NCI-H1105 (cell line): ENCODE results near the gene ALDH18A1.
"Not testable (repeated sequence)": the region's sequence is repeated elsewhere in the genome, so short reads cannot be mapped to it uniquely, and the experiment has no call there.

Source experiments
- DNase-seq: peaks from one replicate; lab custom pipeline; 2025; lab: John Stamatoyannopoulos, UW

Gene ALDH18A1

DNA sequence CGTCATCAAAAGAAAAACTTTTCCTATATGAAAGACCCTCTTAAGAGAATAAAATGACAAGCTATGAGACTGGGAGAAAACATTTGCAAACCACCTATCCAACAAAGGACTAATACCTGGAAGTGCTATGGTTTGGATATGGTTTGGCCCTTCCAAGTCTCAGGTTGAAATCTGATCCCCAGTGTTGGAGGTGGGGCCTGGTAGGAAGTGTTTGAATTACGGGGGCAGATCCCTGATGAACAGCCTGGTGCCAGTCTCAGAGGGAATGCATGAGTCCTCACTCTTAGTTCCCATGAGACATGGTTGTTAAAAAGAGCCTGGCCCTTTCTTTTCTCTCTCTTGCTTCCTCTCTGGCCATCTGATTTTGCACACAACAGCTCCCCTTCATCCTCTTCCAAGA is 6.3 kb downstream of the ALDH18A1 start:
- no peak for DNase-seq

GRCh38 chr10:95648138-95648537 is 8.4 kb downstream of the ALDH18A1 start:
- DNase-seq = no peak

- DNase-seq = no peak
These were observed 10.4 kb downstream of the ALDH18A1 start for GRCh38 chr10:95646160-95646559.

DNA sequence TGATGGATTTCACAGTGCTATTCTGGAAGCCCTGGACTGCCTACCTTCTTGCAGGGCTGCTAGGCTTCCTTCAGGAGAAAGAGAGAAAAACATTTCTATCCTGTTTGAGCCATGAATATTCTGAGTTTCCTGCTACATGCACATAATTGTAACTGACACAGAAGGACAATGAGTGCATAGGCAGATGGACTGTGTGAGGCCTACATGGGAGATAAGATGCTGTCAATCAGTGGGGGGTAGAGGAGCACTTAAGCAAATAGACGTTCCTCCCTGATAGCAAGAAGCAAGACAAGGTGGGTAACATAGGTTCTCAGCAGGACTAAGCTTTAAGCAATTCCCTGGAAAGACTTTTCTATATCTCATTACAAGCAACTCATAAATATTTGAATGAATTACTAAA is 11.6 kb downstream of the ALDH18A1 start:
- no peak for DNase-seq

GRCh38 chr10:95640891-95641315 is 15.6 kb downstream of the ALDH18A1 start:
- no peak for DNase-seq

GRCh38 chr10:95637911-95638310 is 18.6 kb downstream of the ALDH18A1 start:
- DNase-seq = no peak

DNA sequence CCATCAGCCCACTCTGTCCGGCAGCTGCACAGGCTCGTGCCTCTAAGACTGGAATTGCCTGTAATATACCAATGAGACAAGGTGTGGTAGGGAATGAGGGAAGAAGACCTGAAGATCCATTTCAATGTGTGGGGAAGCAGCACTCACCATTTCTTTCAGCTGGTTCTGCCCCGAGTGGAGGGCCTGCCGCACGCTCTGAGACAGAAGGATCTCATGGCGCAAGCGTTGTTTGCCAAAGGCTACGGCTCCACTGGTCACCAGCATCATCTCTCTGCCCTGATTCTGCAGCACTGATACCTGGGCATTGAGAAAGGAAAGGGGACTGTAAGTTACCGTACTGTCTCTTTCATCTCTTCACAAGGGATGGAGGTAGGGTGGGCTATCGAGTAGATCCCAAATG is 19.4 kb downstream of the ALDH18A1 start:
- DNase-seq = no peak

- DNase-seq = no peak
These were observed 21.2 kb downstream of the ALDH18A1 start for GRCh38 chr10:95635319-95635733.

DNA sequence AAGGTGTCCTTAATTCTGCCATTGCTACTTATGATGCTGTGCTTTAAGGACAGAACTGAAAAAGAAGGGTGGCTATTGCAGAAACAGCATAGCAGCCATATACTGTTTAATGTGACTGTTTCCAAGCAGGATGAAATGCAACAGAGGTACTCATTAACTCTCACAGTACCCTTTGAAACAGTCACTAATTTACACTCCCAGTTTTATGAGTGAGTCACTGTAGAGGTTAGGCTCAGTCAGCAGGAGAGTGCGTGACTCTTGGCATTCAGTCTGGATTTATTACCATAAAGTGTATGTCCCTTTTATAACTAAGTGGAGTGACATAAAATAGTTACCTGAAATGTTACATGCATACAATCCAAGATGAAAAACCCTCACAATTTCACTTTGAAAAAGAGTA is 27.7 kb downstream of the ALDH18A1 start:
- no peak for DNase-seq

- DNase-seq = no peak
These were observed 30.0 kb downstream of the ALDH18A1 start for GRCh38 chr10:95626500-95626899.

DNA sequence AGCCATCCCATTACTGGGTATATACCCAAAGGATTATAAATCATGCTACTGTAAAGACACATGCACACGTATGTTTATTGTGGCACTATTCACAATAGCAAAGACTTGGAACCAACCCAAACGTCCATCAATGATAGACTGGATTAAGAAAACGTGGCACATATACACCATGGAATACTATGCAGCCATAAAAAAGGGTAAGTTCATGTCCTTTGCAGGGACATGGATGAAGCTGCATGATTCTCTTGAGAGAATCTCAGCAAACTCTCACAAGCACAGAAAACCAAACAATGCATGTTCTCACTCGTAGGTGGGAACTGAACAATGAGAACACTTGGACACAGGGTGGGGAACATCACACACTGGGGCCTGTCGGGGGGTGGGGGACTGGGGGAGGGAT is 36.1 kb downstream of the ALDH18A1 start:
- DNase-seq = not testable (repeated sequence)

DNA sequence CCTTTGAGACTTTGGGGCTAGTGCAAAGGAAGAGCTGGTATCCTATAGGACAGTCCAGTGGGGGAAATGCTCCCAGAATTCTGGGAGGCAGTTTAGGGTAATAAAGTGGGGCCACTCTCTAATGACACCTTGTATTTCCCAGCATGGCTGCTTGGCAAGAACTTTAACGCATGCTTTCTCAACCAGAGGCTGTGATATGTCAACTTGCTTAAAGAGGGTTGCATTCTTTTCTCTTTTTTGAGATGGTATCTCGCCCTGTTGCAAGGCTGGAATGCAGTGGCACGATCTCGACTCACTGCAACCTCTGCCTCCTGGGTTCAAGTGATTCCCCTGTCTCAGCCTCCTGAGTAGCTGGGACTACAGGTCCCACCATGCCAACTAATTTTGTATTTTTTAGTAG is 38.4 kb downstream of the ALDH18A1 start:
- no peak for DNase-seq

DNA sequence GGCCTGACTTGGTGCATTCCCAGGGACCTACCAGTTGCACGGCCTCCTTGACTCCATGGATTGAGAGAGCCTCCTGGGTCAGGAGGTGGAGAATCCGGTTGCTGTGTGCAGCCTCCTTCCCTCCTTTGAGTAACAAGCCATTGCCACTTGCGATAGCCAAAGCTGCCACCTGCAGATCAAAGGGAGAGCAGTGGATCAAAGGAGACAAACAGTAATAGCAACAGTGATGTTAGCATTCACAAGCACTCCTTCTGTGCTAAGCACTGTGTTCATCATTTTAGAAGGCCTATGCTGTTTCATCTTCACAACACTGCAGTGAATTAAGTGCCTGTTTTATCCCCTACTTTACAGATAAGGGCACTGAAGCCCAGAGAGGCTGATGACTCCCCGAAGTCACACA is 40.1 kb downstream of the ALDH18A1 start:
- no peak for DNase-seq

DNA sequence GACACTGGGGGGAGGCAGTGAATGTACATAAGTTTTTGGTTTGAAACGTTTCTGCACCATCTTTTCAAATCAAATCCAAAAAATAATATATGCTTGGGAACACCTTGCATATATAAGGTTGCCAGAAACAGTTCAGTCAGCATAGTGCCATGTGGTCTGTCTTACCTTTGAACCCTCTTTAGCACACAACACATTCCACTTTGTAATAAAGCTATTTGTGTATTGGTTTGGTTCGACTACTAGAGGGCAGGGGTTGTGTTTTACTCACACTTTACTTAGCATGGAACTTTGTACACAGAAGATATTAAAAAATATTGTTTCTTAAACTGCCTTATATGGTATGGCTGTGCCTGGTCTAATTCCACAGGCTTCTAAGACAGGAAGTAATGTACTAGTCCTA is 43.2 kb downstream of the ALDH18A1 start:
- DNase-seq = no peak

DNA sequence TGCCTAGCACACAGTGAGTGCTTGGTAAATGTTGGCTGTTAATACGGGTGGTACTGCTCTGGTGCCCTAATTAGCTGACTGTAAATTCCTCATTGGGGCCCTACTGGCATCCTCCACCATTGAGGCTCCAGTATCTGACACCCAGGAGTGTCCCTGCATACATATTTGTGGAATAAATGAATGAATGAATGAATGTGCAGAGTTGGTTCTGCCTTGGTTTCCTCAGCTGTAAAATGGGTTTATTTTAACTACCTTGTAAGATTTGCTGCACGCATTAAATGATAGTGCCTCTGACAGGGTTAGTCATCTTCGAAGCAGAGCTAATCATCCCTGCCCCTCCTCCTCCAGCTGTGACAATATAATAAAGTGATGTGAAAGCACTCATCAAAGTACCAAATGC is 45.8 kb downstream of the ALDH18A1 start:
- no peak for DNase-seq

- DNase-seq = no peak
These were observed 49.6 kb downstream of the ALDH18A1 start for GRCh38 chr10:95606922-95607321.

DNA sequence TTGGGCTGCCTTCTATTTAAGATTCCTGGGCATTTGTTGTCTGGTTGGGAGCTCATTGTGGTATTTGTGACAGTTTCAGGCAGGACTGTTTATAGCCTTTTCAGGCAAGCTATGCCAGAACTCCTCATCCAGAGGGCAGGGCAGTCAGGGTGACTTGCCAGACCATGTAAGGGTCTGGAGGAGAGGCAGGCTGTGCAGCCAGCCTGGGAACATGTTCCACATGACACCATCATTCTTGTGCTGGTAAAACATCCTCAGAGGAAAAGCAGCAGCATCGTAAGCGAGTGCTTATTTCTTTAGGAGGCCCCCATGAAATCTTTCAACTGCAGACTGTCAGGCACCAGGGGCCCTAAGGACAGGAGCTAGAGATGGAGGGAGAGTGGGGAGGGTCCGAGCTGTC is 51.3 kb downstream of the ALDH18A1 start:
- DNase-seq = no peak

DNA sequence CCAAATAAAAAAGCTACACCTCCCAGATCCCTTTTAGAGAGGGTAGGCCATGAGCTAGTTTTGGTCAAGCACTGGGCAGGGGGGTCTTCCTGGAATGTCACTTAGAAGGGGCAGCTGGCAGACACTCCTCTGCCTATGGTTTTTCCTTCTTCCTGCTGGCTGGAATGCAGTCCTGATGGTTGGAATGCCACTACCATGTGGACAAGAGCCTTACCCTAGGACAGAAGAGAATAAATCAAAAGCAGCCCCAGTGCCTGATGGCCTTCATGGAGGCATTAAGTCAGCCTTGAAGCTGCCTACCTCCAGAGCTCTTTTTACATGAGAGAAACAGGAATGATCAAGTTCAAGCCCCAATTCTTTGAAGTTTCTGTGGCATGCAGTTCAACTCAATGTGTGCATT is 51.9 kb downstream of the ALDH18A1 start:
- no peak for DNase-seq

GRCh38 chr10:95602382-95602781 is 54.1 kb downstream of the ALDH18A1 start:
- DNase-seq = no peak

- DNase-seq = peak; percentile 57
These were observed 55.3 kb downstream of the ALDH18A1 start for GRCh38 chr10:95601116-95601719.

GRCh38 chr10:95600158-95600557 is 56.4 kb downstream of the ALDH18A1 start:
- no peak for DNase-seq

DNA sequence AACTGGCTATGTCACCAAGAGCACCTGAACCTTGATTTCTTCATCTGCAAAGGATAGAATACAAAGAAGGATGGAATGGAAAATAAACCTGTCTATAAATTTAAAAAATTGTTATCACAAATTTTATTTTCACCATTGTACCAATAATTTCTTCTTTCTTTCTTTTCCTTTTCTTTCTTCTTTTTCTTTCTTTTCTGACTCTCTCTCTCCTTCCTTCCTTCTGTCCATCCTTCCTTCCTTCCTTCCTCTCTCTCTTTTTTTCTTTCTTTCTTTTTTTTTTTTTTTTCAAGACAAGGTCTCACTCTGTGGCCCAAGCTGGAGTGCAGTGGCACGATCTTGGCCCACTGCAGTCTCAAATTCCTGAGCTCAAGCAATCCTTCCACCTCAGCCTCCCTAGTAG is 58.7 kb downstream of the ALDH18A1 start:
- DNase-seq = no peak

DNA sequence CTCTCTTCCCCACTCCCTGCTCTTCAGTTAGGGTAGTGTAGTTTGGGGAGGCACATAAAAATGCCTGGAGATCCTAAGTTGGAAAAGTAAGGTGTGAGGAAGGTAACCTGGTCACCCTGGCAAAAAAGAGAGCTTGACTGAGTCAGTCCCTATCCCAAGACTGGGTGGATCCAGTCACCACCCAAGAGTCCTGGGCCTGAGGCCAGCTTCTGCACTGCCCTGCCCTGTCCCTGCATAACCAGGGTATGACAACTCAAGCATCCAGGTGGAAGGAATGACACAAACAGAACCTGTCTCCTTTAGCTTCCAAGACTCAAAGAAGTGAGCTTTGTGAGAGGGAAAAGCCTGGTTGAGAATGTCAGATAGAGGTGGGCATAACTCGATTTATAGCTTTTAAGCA is 68.5 kb downstream of the ALDH18A1 start:
- no peak for DNase-seq

DNA sequence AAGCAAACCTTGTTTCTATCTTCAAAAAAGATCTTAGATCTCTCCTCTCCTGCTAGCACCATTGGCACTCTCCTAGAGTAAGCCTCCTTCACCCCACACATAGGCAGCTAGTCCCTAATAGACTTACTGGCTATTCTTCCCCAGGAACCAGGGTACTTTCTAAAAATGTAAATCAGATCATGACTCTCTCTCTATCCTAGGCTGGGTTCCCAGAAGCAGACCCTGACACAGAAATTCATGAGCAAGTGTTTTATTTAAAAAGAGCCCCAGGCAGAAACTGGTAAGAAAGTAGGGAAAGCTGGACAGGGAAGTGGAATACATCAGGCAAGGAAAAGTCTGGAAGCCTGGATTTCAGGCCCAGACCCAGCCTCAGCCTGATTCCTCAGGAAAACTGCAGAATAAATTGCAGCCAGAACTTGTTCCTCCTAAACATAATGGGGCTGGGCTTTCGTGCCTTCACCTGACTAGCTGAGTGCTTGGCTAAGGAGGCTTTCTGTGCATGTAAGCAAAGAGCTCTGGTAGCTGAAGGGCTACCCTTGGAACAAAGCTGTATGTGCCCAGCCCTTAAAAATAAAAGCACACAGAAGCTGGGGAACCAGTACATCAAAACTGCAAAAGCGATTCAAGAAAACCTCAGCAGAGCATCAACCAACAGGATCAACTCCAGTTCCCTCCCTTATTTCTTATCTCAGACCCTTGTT is 76.5 kb downstream of the ALDH18A1 start:
- DNase-seq = no peak
